Keratinocyte (primary cell): Measurements from ENCODE around the gene ZNF142.

Experiments
- EZH2 ChIP-seq: IDR thresholded peaks from one replicate; pipeline ENCODE4 v1.6.1; 2012; ENCODE audit warnings: inconsistent platforms, mild to moderate bottlenecking, low read length, moderate library complexity
- TF ChIP-seq, protein P1 (sequence below), 3 experiments: IDR thresholded peaks in 1 of 3; conservative IDR thresholded peaks in 1 of 3; optimal IDR thresholded peaks in 1 of 3; 2 replicates in 2 of 3; 3 replicates in 1 of 3; pipeline versions ENCODE3 to v1.5.1; 2011; ENCODE audit warnings: low read length in 3 of 3, mild to moderate bottlenecking in 3 of 3, moderate library complexity in 2 of 3, control low read depth in 1 of 3, inconsistent platforms in 1 of 3; ENCODE audit not compliant: insufficient read depth in 2 of 3; ENCODE audit errors: extremely low read depth in 1 of 3

- TF ChIP-seq, protein P1, sequence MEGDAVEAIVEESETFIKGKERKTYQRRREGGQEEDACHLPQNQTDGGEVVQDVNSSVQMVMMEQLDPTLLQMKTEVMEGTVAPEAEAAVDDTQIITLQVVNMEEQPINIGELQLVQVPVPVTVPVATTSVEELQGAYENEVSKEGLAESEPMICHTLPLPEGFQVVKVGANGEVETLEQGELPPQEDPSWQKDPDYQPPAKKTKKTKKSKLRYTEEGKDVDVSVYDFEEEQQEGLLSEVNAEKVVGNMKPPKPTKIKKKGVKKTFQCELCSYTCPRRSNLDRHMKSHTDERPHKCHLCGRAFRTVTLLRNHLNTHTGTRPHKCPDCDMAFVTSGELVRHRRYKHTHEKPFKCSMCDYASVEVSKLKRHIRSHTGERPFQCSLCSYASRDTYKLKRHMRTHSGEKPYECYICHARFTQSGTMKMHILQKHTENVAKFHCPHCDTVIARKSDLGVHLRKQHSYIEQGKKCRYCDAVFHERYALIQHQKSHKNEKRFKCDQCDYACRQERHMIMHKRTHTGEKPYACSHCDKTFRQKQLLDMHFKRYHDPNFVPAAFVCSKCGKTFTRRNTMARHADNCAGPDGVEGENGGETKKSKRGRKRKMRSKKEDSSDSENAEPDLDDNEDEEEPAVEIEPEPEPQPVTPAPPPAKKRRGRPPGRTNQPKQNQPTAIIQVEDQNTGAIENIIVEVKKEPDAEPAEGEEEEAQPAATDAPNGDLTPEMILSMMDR (optimal IDR thresholded peaks at IDR 0.05 in 1 of 3, IDR thresholded peaks at IDR 0.05 in 1 of 3, conservative IDR thresholded peaks at IDR 0.05 in 1 of 3; ENCODE audit: extremely low read depth in 1 of 3, insufficient read depth in 2 of 3, low read length in 3 of 3), result no peak
- TF ChIP-seq EZH2, result no peak
These were observed 42.4 kb upstream of the ZNF142 start for GRCh38 chr2:218701806-218702205.
